Measurements from ENCODE around the gene ARRDC5. TPM values are rescaled to one million over a fixed set of nuclear protein-coding genes. Genes with fewer than 3 reads are reported as not detected.
"Not testable (repeated sequence)": the region's sequence is repeated elsewhere in the genome, so short reads cannot be mapped to it uniquely, and the experiment has no call there.

Gene ARRDC5
- 1 to 10 TPM; 4.1 to 9.4 (median 7.3) TPM for total RNA-seq
- polyA plus RNA-seq, result 1 to 10 TPM; 1.4 to 1.9 (median 1.6) TPM
- long read RNA-seq, donor 1, result 0 reads
- long read RNA-seq, donor 2, result 0 reads

DNA sequence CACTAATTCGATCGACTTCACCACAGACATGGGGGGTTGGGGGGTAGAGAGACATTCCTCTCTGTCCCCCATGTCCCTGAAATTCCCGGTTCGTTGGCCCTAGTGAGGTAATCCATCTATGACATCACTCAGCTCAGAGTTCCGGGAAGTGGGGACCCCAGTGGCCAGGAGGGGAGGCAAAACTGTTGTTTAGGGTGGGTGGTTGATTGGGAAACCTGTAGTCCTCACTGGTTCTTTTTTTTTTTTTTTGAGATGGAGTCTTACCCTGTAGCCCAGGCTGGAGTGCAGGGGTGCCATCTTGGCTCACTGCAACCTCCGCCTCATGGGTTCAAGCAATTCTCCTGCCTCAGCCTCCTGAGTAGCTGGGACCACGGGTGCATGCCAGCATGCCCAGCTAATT lies at the start of gene ARRDC5:
Gene ARRDC5, minus strand, starts transcription at position 101 of the 400 bp plus-strand sequence. Its CDS starts 71 bp downstream, at position 30.
- DNase-seq, result no peak
- 69 to 82% (median 73%) methylated on average over 7 of the region's 7 CpGs for WGBS, 5 donors
- intact Hi-C loops (cut with DNase I; ENCODE audit: low total_unique reads), result no loop called here
- H3K27ac ChIP-seq, result peak within 1 kb of the TSS in 1 of 8 donors; percentile 80
- TF ChIP-seq POLR2A (IDR thresholded peaks at IDR 0.05), result no peak
- TF ChIP-seq, protein P1, sequence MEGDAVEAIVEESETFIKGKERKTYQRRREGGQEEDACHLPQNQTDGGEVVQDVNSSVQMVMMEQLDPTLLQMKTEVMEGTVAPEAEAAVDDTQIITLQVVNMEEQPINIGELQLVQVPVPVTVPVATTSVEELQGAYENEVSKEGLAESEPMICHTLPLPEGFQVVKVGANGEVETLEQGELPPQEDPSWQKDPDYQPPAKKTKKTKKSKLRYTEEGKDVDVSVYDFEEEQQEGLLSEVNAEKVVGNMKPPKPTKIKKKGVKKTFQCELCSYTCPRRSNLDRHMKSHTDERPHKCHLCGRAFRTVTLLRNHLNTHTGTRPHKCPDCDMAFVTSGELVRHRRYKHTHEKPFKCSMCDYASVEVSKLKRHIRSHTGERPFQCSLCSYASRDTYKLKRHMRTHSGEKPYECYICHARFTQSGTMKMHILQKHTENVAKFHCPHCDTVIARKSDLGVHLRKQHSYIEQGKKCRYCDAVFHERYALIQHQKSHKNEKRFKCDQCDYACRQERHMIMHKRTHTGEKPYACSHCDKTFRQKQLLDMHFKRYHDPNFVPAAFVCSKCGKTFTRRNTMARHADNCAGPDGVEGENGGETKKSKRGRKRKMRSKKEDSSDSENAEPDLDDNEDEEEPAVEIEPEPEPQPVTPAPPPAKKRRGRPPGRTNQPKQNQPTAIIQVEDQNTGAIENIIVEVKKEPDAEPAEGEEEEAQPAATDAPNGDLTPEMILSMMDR (IDR thresholded peaks at IDR 0.05 in 8 of 11, conservative IDR thresholded peaks at IDR 0.05 in 3 of 11), result no peak
- no peak within 1 kb of the TSS for H3K4me3 ChIP-seq
- H3K4me1 ChIP-seq, result peaks cover 0 to 25% (median 4%) of the 10 kb centered on the region in 6 donors
- no peaks in the 10 kb centered on the region for H3K9me3 ChIP-seq
- peaks cover 0 to 12% (median 2%) of the 10 kb centered on the region in 6 donors for H3K36me3 ChIP-seq
- H3K27me3 ChIP-seq (replicated peaks in 1 of 7), result no peaks in the 10 kb centered on the region

- H3K27me3 ChIP-seq (replicated peaks in 1 of 7), result no peaks in the 10 kb centered on the region
- no peak overlapping the region for H3K27ac ChIP-seq
- H3K36me3 ChIP-seq, result peaks cover 0 to 42% (median 0%) of the 10 kb centered on the region in 6 donors
- H3K4me1 ChIP-seq, result peaks cover 0 to 8% (median 0%) of the 10 kb centered on the region in 6 donors
- H3K9me3 ChIP-seq, result no peaks in the 10 kb centered on the region
- TF ChIP-seq POLR2A (IDR thresholded peaks at IDR 0.05) (no peak), POLR2AphosphoS5 (IDR thresholded peaks at IDR 0.05) (no peak)
- TF ChIP-seq, protein P1 (IDR thresholded peaks at IDR 0.05 in 8 of 11, conservative IDR thresholded peaks at IDR 0.05 in 3 of 11), result no peak
- WGBS, 5 donors, result 66 to 92% (median 81%) methylated on average over 11 of the region's 11 CpGs
- no peak overlapping the region for H3K4me3 ChIP-seq
- no peak for DNase-seq
- intact Hi-C loops (cut with DNase I; ENCODE audit: low total_unique reads), result no loop called here
Observed at GRCh38 chr19:4951656-4952055, 49.0 kb upstream of the ARRDC5 start.

GRCh38 chr19:4950650-4951049 lies 48.0 kb upstream of the ARRDC5 start:
- 54 to 90% (median 74%) methylated on average over 12 to 23 of the region's 23 CpGs for WGBS, 5 donors
- intact Hi-C loops (cut with DNase I; ENCODE audit: low total_unique reads); H3K9me3 ChIP-seq; H3K4me3 ChIP-seq; H3K4me1 ChIP-seq; DNase-seq; H3K27me3 ChIP-seq (replicated peaks in 1 of 7): not testable (repeated sequence)
- Histone ChIP-seq H3K27ac (peak overlapping the region in 2 of 8 donors; percentile 37 to 57), H3K36me3 (peaks cover 0 to 44% (median 0%) of the 10 kb centered on the region in 6 donors)
- peak in 1 of 3 donors; percentile 37 for TF ChIP-seq POLR2AphosphoS5 (IDR thresholded peaks at IDR 0.05)

GRCh38 chr19:4941638-4942169 lies 39.0 kb upstream of the ARRDC5 start:
- intact Hi-C loops (cut with DNase I; ENCODE audit: low total_unique reads); H3K27ac ChIP-seq; DNase-seq; H3K9me3 ChIP-seq; H3K27me3 ChIP-seq (replicated peaks in 1 of 7); H3K4me3 ChIP-seq; H3K4me1 ChIP-seq: not testable (repeated sequence)
- 93 to 98% (median 97%) methylated on average over 12 to 35 of the region's 35 CpGs for WGBS, 5 donors
- peaks cover 0 to 47% (median 0%) of the 10 kb centered on the region in 6 donors for H3K36me3 ChIP-seq

GRCh38 chr19:4939466-4939865 lies 36.8 kb upstream of the ARRDC5 start:
- no peak for DNase-seq
- Histone ChIP-seq H3K36me3 (peaks cover 0 to 34% (median 0%) of the 10 kb centered on the region in 6 donors), H3K9me3 (no peaks in the 10 kb centered on the region), H3K27ac (no peak overlapping the region), H3K4me1 (no peaks in the 10 kb centered on the region), H3K27me3 (replicated peaks in 1 of 7) (no peaks in the 10 kb centered on the region), H3K4me3 (no peak overlapping the region)
- intact Hi-C loops (cut with DNase I; ENCODE audit: low total_unique reads), result no loop called here
- WGBS, 5 donors, result 86 to 93% (median 92%) methylated on average over 7 of the region's 7 CpGs
- no peak for TF ChIP-seq POLR2AphosphoS5 (IDR thresholded peaks at IDR 0.05)
- TF ChIP-seq POLR2A (IDR thresholded peaks at IDR 0.05), result no peak
- TF ChIP-seq, protein P1 (IDR thresholded peaks at IDR 0.05 in 8 of 11, conservative IDR thresholded peaks at IDR 0.05 in 3 of 11), result no peak

DNA sequence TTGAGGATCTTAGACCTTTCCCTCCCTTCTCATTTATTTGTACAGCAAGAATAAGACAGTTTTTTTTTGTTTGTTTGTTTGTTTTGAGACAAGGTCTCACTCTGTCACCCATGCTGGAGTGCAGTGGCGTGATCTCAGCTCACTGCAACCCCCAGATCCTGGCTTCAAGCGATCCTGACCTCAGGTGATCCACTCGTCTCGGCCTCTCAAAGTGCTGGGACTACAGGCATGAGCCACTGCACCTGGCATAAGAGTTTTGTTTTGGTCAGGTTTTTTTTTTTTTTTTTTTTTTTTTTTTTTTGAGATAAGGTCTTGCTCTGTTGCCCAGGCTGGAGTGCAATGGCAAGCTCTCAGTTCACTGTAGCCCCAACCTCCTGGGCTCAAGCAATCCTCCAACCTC lies 35.8 kb upstream of the ARRDC5 start:
- 94 to 96% (median 95%) methylated on average over 4 of the region's 4 CpGs for WGBS, 5 donors
- H3K4me3 ChIP-seq; intact Hi-C loops (cut with DNase I; ENCODE audit: low total_unique reads); H3K27me3 ChIP-seq (replicated peaks in 1 of 7); DNase-seq; H3K9me3 ChIP-seq; H3K4me1 ChIP-seq; H3K27ac ChIP-seq: not testable (repeated sequence)
- peaks cover 0 to 27% (median 0%) of the 10 kb centered on the region in 6 donors for H3K36me3 ChIP-seq
